Measurements from ENCODE around the gene MARK4.

- TF ChIP-seq POLR2A (IDR thresholded peaks at IDR 0.05) (no peak), EP300 (IDR thresholded peaks at IDR 0.05) (no peak)
- TF ChIP-seq, protein P1, sequence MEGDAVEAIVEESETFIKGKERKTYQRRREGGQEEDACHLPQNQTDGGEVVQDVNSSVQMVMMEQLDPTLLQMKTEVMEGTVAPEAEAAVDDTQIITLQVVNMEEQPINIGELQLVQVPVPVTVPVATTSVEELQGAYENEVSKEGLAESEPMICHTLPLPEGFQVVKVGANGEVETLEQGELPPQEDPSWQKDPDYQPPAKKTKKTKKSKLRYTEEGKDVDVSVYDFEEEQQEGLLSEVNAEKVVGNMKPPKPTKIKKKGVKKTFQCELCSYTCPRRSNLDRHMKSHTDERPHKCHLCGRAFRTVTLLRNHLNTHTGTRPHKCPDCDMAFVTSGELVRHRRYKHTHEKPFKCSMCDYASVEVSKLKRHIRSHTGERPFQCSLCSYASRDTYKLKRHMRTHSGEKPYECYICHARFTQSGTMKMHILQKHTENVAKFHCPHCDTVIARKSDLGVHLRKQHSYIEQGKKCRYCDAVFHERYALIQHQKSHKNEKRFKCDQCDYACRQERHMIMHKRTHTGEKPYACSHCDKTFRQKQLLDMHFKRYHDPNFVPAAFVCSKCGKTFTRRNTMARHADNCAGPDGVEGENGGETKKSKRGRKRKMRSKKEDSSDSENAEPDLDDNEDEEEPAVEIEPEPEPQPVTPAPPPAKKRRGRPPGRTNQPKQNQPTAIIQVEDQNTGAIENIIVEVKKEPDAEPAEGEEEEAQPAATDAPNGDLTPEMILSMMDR (IDR thresholded peaks at IDR 0.05): no peak
Measured at GRCh38 chr19:45290381-45290931, 39.4 kb downstream of the MARK4 start.

All from ovary (tissue), 3 donors.